ENCODE results near the gene SLC1A7.
A peak's percentile ranks its signal among the peaks of the same experiment; 100 is the strongest.

SLC1A7 gene

GRCh38 chr1:53186533-53186932 is 44.1 kb upstream of the SLC1A7 start:
- TF ChIP-seq RAD21 (IDR thresholded peaks at IDR 0.05; ENCODE audit: low read depth): no peak

GRCh38 chr1:53183095-53183990 is 40.9 kb upstream of the SLC1A7 start:
- TF ChIP-seq TEAD4 (IDR thresholded peaks at IDR 0.05) (no peak), CREB1 (IDR thresholded peaks at IDR 0.05; ENCODE audit: low read depth) (no peak), USF1 (IDR thresholded peaks at IDR 0.05) (no peak), ZBTB7A (IDR thresholded peaks at IDR 0.05; ENCODE audit: low read depth) (no peak)

GRCh38 chr1:53182716-53183094 is 40.3 kb upstream of the SLC1A7 start:
- TF ChIP-seq TAF1 (IDR thresholded peaks at IDR 0.05; ENCODE audit: low read depth) (no peak), CEBPB (IDR thresholded peaks at IDR 0.05) (no peak), NFIC (IDR thresholded peaks at IDR 0.05) (no peak), MAX (IDR thresholded peaks at IDR 0.05) (no peak), RAD21 (IDR thresholded peaks at IDR 0.05; ENCODE audit: low read depth) (no peak), REST (IDR thresholded peaks at IDR 0.05; ENCODE audit: low read depth) (no peak), YY1 (IDR thresholded peaks at IDR 0.05; ENCODE audit: low read depth) (no peak), CREB1 (IDR thresholded peaks at IDR 0.05; ENCODE audit: low read depth) (no peak), TCF12 (IDR thresholded peaks at IDR 0.05; ENCODE audit: low read depth) (no peak), ZBTB7A (IDR thresholded peaks at IDR 0.05; ENCODE audit: low read depth) (no peak), FOXM1 (IDR thresholded peaks at IDR 0.05; ENCODE audit: borderline replicate concordance, low read depth) (no peak), USF1 (IDR thresholded peaks at IDR 0.05) (no peak), EP300 (IDR thresholded peaks at IDR 0.05; ENCODE audit: borderline replicate concordance) (no peak), TEAD4 (IDR thresholded peaks at IDR 0.05) (no peak), EGR1 (IDR thresholded peaks at IDR 0.05) (no peak)

- TF ChIP-seq EP300 (IDR thresholded peaks at IDR 0.05; ENCODE audit: borderline replicate concordance) (no peak), USF1 (IDR thresholded peaks at IDR 0.05) (no peak), CREB1 (IDR thresholded peaks at IDR 0.05; ENCODE audit: low read depth) (no peak), RAD21 (IDR thresholded peaks at IDR 0.05; ENCODE audit: low read depth) (peak; percentile 71), FOXM1 (IDR thresholded peaks at IDR 0.05; ENCODE audit: borderline replicate concordance, low read depth) (no peak), TAF1 (IDR thresholded peaks at IDR 0.05; ENCODE audit: low read depth) (no peak), TCF12 (IDR thresholded peaks at IDR 0.05; ENCODE audit: low read depth) (no peak), YY1 (IDR thresholded peaks at IDR 0.05; ENCODE audit: low read depth) (0 out of 2 replicates have a peak, but pooled peaks have one; percentile 19), TEAD4 (IDR thresholded peaks at IDR 0.05) (peak; percentile 99), NFIC (IDR thresholded peaks at IDR 0.05) (no peak), MAX (IDR thresholded peaks at IDR 0.05) (peak; percentile 44; the same call in 1 of the 2 replicates), EGR1 (IDR thresholded peaks at IDR 0.05) (no peak), CEBPB (IDR thresholded peaks at IDR 0.05) (no peak), ZBTB7A (IDR thresholded peaks at IDR 0.05; ENCODE audit: low read depth) (no peak), REST (IDR thresholded peaks at IDR 0.05; ENCODE audit: low read depth) (no peak)
These were observed 39.7 kb upstream of the SLC1A7 start for GRCh38 chr1:53182111-53182593.

GRCh38 chr1:53180951-53181350 is 38.5 kb upstream of the SLC1A7 start:
- TF ChIP-seq NFIC (IDR thresholded peaks at IDR 0.05): no peak
- no peak for TF ChIP-seq RAD21 (IDR thresholded peaks at IDR 0.05; ENCODE audit: low read depth)

- TF ChIP-seq EP300 (IDR thresholded peaks at IDR 0.05; ENCODE audit: borderline replicate concordance) (no peak), USF1 (IDR thresholded peaks at IDR 0.05) (no peak), RAD21 (IDR thresholded peaks at IDR 0.05; ENCODE audit: low read depth) (no peak), TEAD4 (IDR thresholded peaks at IDR 0.05) (no peak)
These were observed 37.8 kb upstream of the SLC1A7 start for GRCh38 chr1:53180226-53180625.

Measured in Ishikawa (cell line).